ENCODE measurements around the gene STK26. TPM values are rescaled to one million over a fixed set of nuclear protein-coding genes. Genes with fewer than 3 reads are reported as not detected.

The STK26 gene
- total and polyA plus RNA-seq, 9 donors: 1.9 to 11.6 (median 3.2) TPM

DNA sequence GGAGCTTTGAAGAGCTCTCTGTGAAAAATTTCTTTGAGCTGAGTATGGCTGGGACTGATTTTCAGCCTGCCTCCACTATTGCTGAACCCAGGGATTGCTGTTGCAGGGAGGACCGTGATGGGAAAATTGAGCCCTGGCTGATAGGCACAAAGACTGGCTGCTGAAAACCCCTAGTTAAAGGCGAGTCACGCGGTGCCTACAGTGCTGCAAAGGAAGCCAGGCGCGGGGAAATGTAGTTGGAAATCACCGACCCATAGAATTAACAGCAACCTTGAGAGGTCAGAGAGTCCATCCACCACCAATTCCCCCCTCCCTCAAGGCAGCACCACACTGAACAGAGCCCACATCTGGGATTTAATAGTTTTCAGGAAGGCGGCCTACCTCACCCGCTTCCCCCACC, 78.7 kb downstream of the STK26 start:
- Histone ChIP-seq H3K27me3 (no peaks in the 10 kb centered on the region), H3K9me3 (no peaks in the 10 kb centered on the region), H3K27ac (no peak overlapping the region), H3K4me3 (no peak overlapping the region), H3K4me1 (ENCODE audit: insufficient read depth) (no peaks in the 10 kb centered on the region), H3K36me3 (no peaks in the 10 kb centered on the region)
- 79 to 82% (median 79%) methylated on average over 9 of the region's 9 CpGs for WGBS, 3 donors
- intact Hi-C loops (cut with DNase I): no loop called here
- no peak for DNase-seq
- TF ChIP-seq EP300 (IDR thresholded peaks at IDR 0.05) (no peak), POLR2A (IDR thresholded peaks at IDR 0.05) (no peak)
- TF ChIP-seq, protein P1, sequence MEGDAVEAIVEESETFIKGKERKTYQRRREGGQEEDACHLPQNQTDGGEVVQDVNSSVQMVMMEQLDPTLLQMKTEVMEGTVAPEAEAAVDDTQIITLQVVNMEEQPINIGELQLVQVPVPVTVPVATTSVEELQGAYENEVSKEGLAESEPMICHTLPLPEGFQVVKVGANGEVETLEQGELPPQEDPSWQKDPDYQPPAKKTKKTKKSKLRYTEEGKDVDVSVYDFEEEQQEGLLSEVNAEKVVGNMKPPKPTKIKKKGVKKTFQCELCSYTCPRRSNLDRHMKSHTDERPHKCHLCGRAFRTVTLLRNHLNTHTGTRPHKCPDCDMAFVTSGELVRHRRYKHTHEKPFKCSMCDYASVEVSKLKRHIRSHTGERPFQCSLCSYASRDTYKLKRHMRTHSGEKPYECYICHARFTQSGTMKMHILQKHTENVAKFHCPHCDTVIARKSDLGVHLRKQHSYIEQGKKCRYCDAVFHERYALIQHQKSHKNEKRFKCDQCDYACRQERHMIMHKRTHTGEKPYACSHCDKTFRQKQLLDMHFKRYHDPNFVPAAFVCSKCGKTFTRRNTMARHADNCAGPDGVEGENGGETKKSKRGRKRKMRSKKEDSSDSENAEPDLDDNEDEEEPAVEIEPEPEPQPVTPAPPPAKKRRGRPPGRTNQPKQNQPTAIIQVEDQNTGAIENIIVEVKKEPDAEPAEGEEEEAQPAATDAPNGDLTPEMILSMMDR (IDR thresholded peaks at IDR 0.05): no peak

DNA sequence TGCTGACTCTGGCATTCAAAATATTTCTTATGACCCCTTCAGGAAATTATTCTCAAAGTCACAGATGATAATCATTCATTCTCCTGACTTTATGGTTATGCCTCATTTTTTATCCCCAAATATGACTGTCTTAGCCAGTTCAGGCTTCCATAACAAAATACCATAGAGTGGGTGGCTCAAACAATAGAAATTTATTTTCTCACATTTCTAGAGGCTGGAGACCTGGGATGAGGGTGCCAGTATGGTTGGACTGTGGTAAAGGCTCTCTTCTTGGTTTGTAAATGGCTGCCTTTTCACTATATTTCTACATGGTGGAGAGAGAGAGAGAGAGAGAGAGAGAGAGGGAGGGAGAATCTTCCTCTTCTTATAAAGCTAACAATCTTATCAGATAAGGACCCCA, 84.2 kb downstream of the STK26 start:
- Histone ChIP-seq H3K27me3 (no peaks in the 10 kb centered on the region), H3K4me3 (no peak overlapping the region), H3K27ac (no peak overlapping the region), H3K36me3 (no peaks in the 10 kb centered on the region), H3K9me3 (no peaks in the 10 kb centered on the region), H3K4me1 (ENCODE audit: insufficient read depth) (no peaks in the 10 kb centered on the region)
- TF ChIP-seq, protein P1 (IDR thresholded peaks at IDR 0.05): no peak
- TF ChIP-seq POLR2A (IDR thresholded peaks at IDR 0.05): no peak
- TF ChIP-seq EP300 (IDR thresholded peaks at IDR 0.05): no peak
- intact Hi-C loops (cut with DNase I): no loop called here
- no peak for DNase-seq

DNA sequence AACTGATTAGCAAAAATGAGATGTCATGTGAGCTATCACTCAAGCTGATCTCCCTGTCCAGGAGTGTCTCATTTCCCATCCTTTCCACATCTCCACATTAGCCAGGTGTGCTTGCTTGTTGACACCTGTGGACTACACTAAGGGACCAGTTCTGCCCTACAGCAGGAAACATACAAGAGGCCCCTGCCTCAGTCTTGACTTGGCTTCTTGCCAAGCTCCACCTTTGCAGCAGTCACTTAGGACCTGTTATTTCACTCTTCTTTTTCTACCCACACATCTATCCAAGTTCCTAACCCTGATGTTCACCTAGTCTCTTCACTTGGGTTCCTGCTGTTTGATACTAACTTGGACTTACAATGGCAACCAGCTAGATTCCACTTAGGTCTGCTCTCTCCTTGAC, 91.5 kb downstream of the STK26 start:
- H3K4me1 ChIP-seq (ENCODE audit: insufficient read depth): no peaks in the 10 kb centered on the region
- H3K9me3 ChIP-seq: no peaks in the 10 kb centered on the region
- no peak overlapping the region for H3K4me3 ChIP-seq
- intact Hi-C loops (cut with DNase I): loop anchor here in 1 of 4 donors (5.0 kb wide), 1 partner anchor 1972 kb away; no protein-coding TSS in a partner anchor
- no peak for TF ChIP-seq POLR2A (IDR thresholded peaks at IDR 0.05)
- TF ChIP-seq EP300 (IDR thresholded peaks at IDR 0.05): no peak
- TF ChIP-seq, protein P1 (IDR thresholded peaks at IDR 0.05): no peak
- no peaks in the 10 kb centered on the region for H3K36me3 ChIP-seq
- DNase-seq: no peak
- no peaks in the 10 kb centered on the region for H3K27me3 ChIP-seq
- H3K27ac ChIP-seq: no peak overlapping the region

DNA sequence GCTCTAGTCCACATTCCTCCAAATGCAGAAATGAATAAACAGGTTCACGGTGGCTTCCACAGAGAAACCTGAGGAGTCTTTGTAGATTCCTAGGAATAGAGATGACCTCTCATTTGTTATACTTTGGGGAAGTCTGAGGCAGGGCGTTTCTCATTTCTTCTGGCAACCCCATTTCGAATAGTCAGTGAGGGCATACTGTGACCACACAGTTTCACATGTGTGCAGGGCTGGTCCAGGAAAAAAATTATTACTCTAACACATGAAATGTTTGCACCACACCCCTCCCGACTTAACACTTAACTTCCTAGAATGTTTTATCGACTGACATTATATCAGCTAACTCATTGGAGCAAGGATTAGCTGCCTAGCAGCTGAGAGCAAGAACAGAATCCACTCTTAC, 92.7 kb downstream of the STK26 start:
- 67 to 73% (median 70%) methylated on average over 5 of the region's 5 CpGs for WGBS, 3 donors
- Histone ChIP-seq H3K9me3 (no peaks in the 10 kb centered on the region), H3K27me3 (no peaks in the 10 kb centered on the region), H3K36me3 (no peaks in the 10 kb centered on the region), H3K27ac (no peak overlapping the region), H3K4me3 (no peak overlapping the region), H3K4me1 (ENCODE audit: insufficient read depth) (no peaks in the 10 kb centered on the region)
- no peak for TF ChIP-seq EP300 (IDR thresholded peaks at IDR 0.05)
- TF ChIP-seq, protein P1 (IDR thresholded peaks at IDR 0.05): no peak
- TF ChIP-seq POLR2A (IDR thresholded peaks at IDR 0.05): no peak
- no peak for DNase-seq
- intact Hi-C loops (cut with DNase I): loop anchor here in 1 of 4 donors (5.0 kb wide), 1 partner anchor 1973 kb away; no protein-coding TSS in a partner anchor

All from ovary (tissue), 9 donors.